T-helper 9 cell (primary cell): Measurements from ENCODE around the gene CNTF.

Experiments used
- DNase-seq: peaks from one replicate; pipeline ENCODE4 v3.0.0-alpha.2; 2020

The CNTF gene

GRCh38 chr11:58645854-58646253 lies 23.4 kb downstream of the CNTF start:
- DNase-seq = no peak

- DNase-seq = no peak
These were observed 24.8 kb downstream of the CNTF start for GRCh38 chr11:58647141-58647699.

GRCh38 chr11:58647866-58648265 lies 25.4 kb downstream of the CNTF start:
- no peak for DNase-seq

GRCh38 chr11:58649623-58650022 lies 27.2 kb downstream of the CNTF start:
- no peak for DNase-seq

- DNase-seq = no peak
These were observed 28.0 kb downstream of the CNTF start for GRCh38 chr11:58650496-58650895.

- DNase-seq = no peak
These were observed 30.3 kb downstream of the CNTF start for GRCh38 chr11:58652726-58653280.

- peak; percentile 68 for DNase-seq
These were observed 31.8 kb downstream of the CNTF start for GRCh38 chr11:58654079-58654907.

GRCh38 chr11:58654908-58655296 lies 32.4 kb downstream of the CNTF start:
- no peak for DNase-seq

- DNase-seq = no peak
These were observed 33.9 kb downstream of the CNTF start for GRCh38 chr11:58656348-58656747.

GRCh38 chr11:58658623-58659022 lies 36.2 kb downstream of the CNTF start:
- no peak for DNase-seq

GRCh38 chr11:58659404-58659803 lies 36.9 kb downstream of the CNTF start:
- DNase-seq = no peak

- DNase-seq = no peak
These were observed 37.6 kb downstream of the CNTF start for GRCh38 chr11:58659910-58660570.

- no peak for DNase-seq
These were observed 49.6 kb downstream of the CNTF start for GRCh38 chr11:58671983-58672633.

GRCh38 chr11:58674609-58675008 lies 52.1 kb downstream of the CNTF start:
- no peak for DNase-seq
